HepG2 (cell line): Measurements from ENCODE around the gene CAMK1D. TPM values are rescaled to one million over a fixed set of nuclear protein-coding genes. Genes with fewer than 3 reads are reported as not detected.

ENCODE experiments used
- CREM ChIP-seq, 2 experiments: sonication (generic) in 1 of 2; formaldehyde crosslinking in 1 of 2; IDR thresholded peaks; 2 replicates each; pipeline versions ENCODE4 v1.4.0 to v1.6.1; 2016 to 2020; ENCODE audit warnings: antibody characterized with exemption in 1 of 2, mild to moderate bottlenecking in 1 of 2, missing genetic modification reagents in 1 of 2
- FOXP4 ChIP-seq: sonication (generic); formaldehyde crosslinking; IDR thresholded peaks from 2 replicates; pipeline ENCODE4 v1.4.0; 2020; ENCODE audit warnings: missing genetic modification reagents
- HOXA3 ChIP-seq: sonication (generic); formaldehyde crosslinking; IDR thresholded peaks from 2 replicates; pipeline ENCODE4 v1.5.0; 2020; ENCODE audit warnings: missing genetic modification reagents
- MIXL1 ChIP-seq: IDR thresholded peaks from 2 replicates; pipeline ENCODE4 v1.6.1; 2016
- PHB2 ChIP-seq: fragments of 450-650 bp; IDR thresholded peaks from 2 replicates; pipeline ENCODE4 v1.6.1; 2018; ENCODE audit not compliant: partially characterized antibody
- PRPF4 ChIP-seq: fragments of 200-400 bp; formaldehyde crosslinking; IDR thresholded peaks from 2 replicates; pipeline ENCODE4 v1.6.1; 2016; ENCODE audit warnings: low read length, low read depth; ENCODE audit not compliant: poor library complexity, severe bottlenecking
- RELA ChIP-seq: sonication (generic); formaldehyde crosslinking; IDR thresholded peaks from 2 replicates; pipeline ENCODE4 v1.4.0; 2020; ENCODE audit warnings: missing genetic modification reagents
- SIN3B ChIP-seq: fragments of 150-350 bp; IDR thresholded peaks from 2 replicates; pipeline ENCODE4 v1.6.1; 2014; ENCODE audit warnings: low read length
- SNAI1 ChIP-seq: sonication (generic); formaldehyde crosslinking; IDR thresholded peaks from 2 replicates; pipeline ENCODE4 v1.5.0; 2020; ENCODE audit warnings: mild to moderate bottlenecking, missing genetic modification reagents, borderline replicate concordance
- ZNF251 ChIP-seq: sonication (generic); formaldehyde crosslinking; IDR thresholded peaks from 2 replicates; pipeline ENCODE4 v1.9.0; 2021; ENCODE audit warnings: mild to moderate bottlenecking, missing genetic modification reagents
- ZNF260 ChIP-seq: sonication (generic); formaldehyde crosslinking; IDR thresholded peaks from 2 replicates; pipeline ENCODE4 v1.4.0; 2020; ENCODE audit warnings: missing genetic modification reagents, low read depth, mild to moderate bottlenecking, borderline replicate concordance
- ZNF335 ChIP-seq: sonication (generic); formaldehyde crosslinking; IDR thresholded peaks from 2 replicates; pipeline ENCODE4 v1.4.0; 2020; ENCODE audit warnings: missing genetic modification reagents
- ZNF430 ChIP-seq: sonication (generic); formaldehyde crosslinking; IDR thresholded peaks from 2 replicates; pipeline ENCODE4 v1.9.0; 2021; ENCODE audit warnings: mild to moderate bottlenecking, missing genetic modification reagents
- ZNF431 ChIP-seq: sonication (generic); formaldehyde crosslinking; IDR thresholded peaks from 2 replicates; pipeline ENCODE4 v1.9.0; 2022; ENCODE audit warnings: missing genetic modification reagents, low read depth, mild to moderate bottlenecking, borderline replicate concordance
- ZNF546 ChIP-seq: sonication (generic); formaldehyde crosslinking; conservative IDR thresholded peaks from 2 replicates; pipeline ENCODE4 v1.8.1; 2023; ENCODE audit warnings: mild to moderate bottlenecking, missing genetic modification reagents
- ZNF644 ChIP-seq: IDR thresholded peaks from 2 replicates; pipeline ENCODE4 v1.6.1; 2016; ENCODE audit warnings: low read depth
- ZNF850 ChIP-seq: sonication (generic); formaldehyde crosslinking; conservative IDR thresholded peaks from 2 replicates; pipeline ENCODE4 v1.9.0; 2021; ENCODE audit warnings: mild to moderate bottlenecking, missing genetic modification reagents
- polyA plus RNA-seq, 8 experiments: library from polyadenylated mRNA; depleted of rRNA in 3 of 8; stranded (reverse) in 7 of 8; unstranded in 1 of 8; fragments of >200 nt; fragmentation: Illumina TruSeq in 4 of 8; extraction: Trizol in 4 of 8; gene quantifications; 2 replicates each; pipeline versions ENCODE4 v1.2.1 to v1.2.3, GENCODE V29; 2011 to 2016; ENCODE audit warnings: low read depth in 4 of 8, missing spikeins in 1 of 8, mixed read lengths in 1 of 8; ENCODE audit not compliant: insufficient read depth in 1 of 8
- total RNA-seq, 5 experiments: library from RNA; depleted of rRNA; stranded (reverse); fragments of >200 nt; fragmentation: Illumina TruSeq; extraction: Trizol; gene quantifications; 2 replicates each; pipeline ENCODE4 v1.2.3, GENCODE V29; 2016; ENCODE audit warnings: low read depth in 1 of 5
- TF ChIP-seq, protein P1 (sequence below): sonication (generic); formaldehyde crosslinking; IDR thresholded peaks from 2 replicates; pipeline ENCODE4 v1.5.1; 2020; ENCODE audit warnings: missing genetic modification reagents, mild to moderate bottlenecking, borderline replicate concordance
- TF ChIP-seq, protein P2 (sequence below): sonication (generic); formaldehyde crosslinking; IDR thresholded peaks from 2 replicates; pipeline ENCODE4; 2020; ENCODE audit warnings: missing genetic modification reagents, mild to moderate bottlenecking, borderline replicate concordance
- TF ChIP-seq, protein P3 (sequence below): sonication (generic); formaldehyde crosslinking; IDR thresholded peaks from 2 replicates; pipeline ENCODE4 v1.8.1; 2023; ENCODE audit warnings: missing genetic modification reagents, inconsistent platforms, borderline replicate concordance

Gene CAMK1D
- total and polyA plus RNA-seq, 2 of the 13 experiments (the other 11 are each of a cell fraction or from before 2014, with no cell fraction given): under 0.01 TPM; not detected in 1

- TF ChIP-seq FOXP4 (CRISPR knock-in tag) (peak; percentile 50; the same call in 1 of the 2 replicates), SNAI1 (CRISPR knock-in tag) (no peak), ZNF644 (peak; percentile 79), ZNF431 (no peak), CREM (IDR thresholded peaks at IDR 0.05) (no peak), CREM (CRISPR knock-in tag; IDR thresholded peaks at IDR 0.05) (no peak), PHB2 (no peak), PRPF4 (no peak), RELA (CRISPR knock-in tag) (no peak), HOXA3 (CRISPR knock-in tag) (0 out of 2 replicates have a peak, but pooled peaks have one; percentile 40), ZNF251 (CRISPR knock-in tag) (no peak), MIXL1 (CRISPR knock-in tag) (0 out of 2 replicates have a peak, but pooled peaks have one; percentile 24), ZNF850 (CRISPR knock-in tag) (no peak), ZNF260 (CRISPR knock-in tag) (no peak), SIN3B (no peak), ZNF546 (CRISPR knock-in tag) (no peak), ZNF430 (CRISPR knock-in tag) (no peak), ZNF335 (no peak)
- TF ChIP-seq, protein P1, sequence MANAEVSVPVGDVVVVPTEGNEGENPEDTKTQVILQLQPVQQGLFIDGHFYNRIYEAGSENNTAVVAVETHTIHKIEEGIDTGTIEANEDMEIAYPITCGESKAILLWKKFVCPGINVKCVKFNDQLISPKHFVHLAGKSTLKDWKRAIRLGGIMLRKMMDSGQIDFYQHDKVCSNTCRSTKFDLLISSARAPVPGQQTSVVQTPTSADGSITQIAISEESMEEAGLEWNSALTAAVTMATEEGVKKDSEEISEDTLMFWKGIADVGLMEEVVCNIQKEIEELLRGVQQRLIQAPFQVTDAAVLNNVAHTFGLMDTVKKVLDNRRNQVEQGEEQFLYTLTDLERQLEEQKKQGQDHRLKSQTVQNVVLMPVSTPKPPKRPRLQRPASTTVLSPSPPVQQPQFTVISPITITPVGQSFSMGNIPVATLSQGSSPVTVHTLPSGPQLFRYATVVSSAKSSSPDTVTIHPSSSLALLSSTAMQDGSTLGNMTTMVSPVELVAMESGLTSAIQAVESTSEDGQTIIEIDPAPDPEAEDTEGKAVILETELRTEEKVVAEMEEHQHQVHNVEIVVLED (CRISPR knock-in tag): no peak
- TF ChIP-seq, protein P2, sequence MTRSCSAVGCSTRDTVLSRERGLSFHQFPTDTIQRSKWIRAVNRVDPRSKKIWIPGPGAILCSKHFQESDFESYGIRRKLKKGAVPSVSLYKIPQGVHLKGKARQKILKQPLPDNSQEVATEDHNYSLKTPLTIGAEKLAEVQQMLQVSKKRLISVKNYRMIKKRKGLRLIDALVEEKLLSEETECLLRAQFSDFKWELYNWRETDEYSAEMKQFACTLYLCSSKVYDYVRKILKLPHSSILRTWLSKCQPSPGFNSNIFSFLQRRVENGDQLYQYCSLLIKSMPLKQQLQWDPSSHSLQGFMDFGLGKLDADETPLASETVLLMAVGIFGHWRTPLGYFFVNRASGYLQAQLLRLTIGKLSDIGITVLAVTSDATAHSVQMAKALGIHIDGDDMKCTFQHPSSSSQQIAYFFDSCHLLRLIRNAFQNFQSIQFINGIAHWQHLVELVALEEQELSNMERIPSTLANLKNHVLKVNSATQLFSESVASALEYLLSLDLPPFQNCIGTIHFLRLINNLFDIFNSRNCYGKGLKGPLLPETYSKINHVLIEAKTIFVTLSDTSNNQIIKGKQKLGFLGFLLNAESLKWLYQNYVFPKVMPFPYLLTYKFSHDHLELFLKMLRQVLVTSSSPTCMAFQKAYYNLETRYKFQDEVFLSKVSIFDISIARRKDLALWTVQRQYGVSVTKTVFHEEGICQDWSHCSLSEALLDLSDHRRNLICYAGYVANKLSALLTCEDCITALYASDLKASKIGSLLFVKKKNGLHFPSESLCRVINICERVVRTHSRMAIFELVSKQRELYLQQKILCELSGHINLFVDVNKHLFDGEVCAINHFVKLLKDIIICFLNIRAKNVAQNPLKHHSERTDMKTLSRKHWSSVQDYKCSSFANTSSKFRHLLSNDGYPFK (CRISPR knock-in tag): 0 out of 2 replicates have a peak, but pooled peaks have one; percentile 11
- TF ChIP-seq, protein P3, sequence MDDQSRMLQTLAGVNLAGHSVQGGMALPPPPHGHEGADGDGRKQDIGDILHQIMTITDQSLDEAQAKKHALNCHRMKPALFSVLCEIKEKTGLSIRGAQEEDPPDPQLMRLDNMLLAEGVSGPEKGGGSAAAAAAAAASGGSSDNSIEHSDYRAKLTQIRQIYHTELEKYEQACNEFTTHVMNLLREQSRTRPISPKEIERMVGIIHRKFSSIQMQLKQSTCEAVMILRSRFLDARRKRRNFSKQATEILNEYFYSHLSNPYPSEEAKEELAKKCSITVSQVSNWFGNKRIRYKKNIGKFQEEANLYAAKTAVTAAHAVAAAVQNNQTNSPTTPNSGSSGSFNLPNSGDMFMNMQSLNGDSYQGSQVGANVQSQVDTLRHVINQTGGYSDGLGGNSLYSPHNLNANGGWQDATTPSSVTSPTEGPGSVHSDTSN (CRISPR knock-in tag): no peak
Measured at GRCh38 chr10:12605580-12606405, 256.4 kb downstream of the CAMK1D start (continued).
